ENCODE measurements around the gene SLC37A1.

SLC37A1 gene

GRCh38 chr21:42521384-42521783, 7.7 kb downstream of the SLC37A1 start:
- Histone ChIP-seq H3K9me3 (ENCODE audit: insufficient read depth, low read length) (no peaks in the 10 kb centered on the region), H4K20me1 (ENCODE audit: low read depth, low read length) (no peaks in the 10 kb centered on the region), H3K4me2 (ENCODE audit: low read depth, low read length, poor library complexity, severe bottlenecking) (no peak overlapping the region), H3F3A (ENCODE audit: insufficient read depth) (peaks cover 27% of the 10 kb centered on the region), H3K79me2 (ENCODE audit: insufficient read depth, low read length) (peaks cover 11% of the 10 kb centered on the region; the same call in 1 of the 2 replicates), H3K27ac (ENCODE audit: low read depth, low read length) (0 out of 2 replicates have a peak overlapping the region, but pooled peaks have one; percentile 4), H3K36me3 (ENCODE audit: low read length) (0 out of 2 replicates have a peak, but pooled peaks cover 4% of the 10 kb centered on the region), H3K4me3 (ENCODE audit: insufficient read depth, low read length, poor library complexity, severe bottlenecking) (no peak overlapping the region), H3K9me2 (replicated peaks; ENCODE audit: insufficient read depth, low read length) (no peaks in the 10 kb centered on the region), H2AFZ (ENCODE audit: low read depth, low read length, severe bottlenecking) (no peak overlapping the region), H3K27me3 (ENCODE audit: low read length) (no peaks in the 10 kb centered on the region), H3K9ac (ENCODE audit: low read length) (no peak overlapping the region)
- TF ChIP-seq EZH2phosphoT487 (conservative IDR thresholded peaks at IDR 0.05; ENCODE audit: low read length): no peak
- TF ChIP-seq, protein P1, sequence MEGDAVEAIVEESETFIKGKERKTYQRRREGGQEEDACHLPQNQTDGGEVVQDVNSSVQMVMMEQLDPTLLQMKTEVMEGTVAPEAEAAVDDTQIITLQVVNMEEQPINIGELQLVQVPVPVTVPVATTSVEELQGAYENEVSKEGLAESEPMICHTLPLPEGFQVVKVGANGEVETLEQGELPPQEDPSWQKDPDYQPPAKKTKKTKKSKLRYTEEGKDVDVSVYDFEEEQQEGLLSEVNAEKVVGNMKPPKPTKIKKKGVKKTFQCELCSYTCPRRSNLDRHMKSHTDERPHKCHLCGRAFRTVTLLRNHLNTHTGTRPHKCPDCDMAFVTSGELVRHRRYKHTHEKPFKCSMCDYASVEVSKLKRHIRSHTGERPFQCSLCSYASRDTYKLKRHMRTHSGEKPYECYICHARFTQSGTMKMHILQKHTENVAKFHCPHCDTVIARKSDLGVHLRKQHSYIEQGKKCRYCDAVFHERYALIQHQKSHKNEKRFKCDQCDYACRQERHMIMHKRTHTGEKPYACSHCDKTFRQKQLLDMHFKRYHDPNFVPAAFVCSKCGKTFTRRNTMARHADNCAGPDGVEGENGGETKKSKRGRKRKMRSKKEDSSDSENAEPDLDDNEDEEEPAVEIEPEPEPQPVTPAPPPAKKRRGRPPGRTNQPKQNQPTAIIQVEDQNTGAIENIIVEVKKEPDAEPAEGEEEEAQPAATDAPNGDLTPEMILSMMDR (IDR thresholded peaks at IDR 0.05; ENCODE audit: insufficient read depth, low read length, poor library complexity, severe bottlenecking): no peak

GRCh38 chr21:42521805-42522204, 8.2 kb downstream of the SLC37A1 start:
- Histone ChIP-seq H3K9me3 (ENCODE audit: insufficient read depth, low read length) (no peaks in the 10 kb centered on the region), H3K79me2 (ENCODE audit: insufficient read depth, low read length) (peaks cover 11% of the 10 kb centered on the region; the same call in 1 of the 2 replicates), H3F3A (ENCODE audit: insufficient read depth) (peaks cover 31% of the 10 kb centered on the region), H4K20me1 (ENCODE audit: low read depth, low read length) (no peaks in the 10 kb centered on the region), H3K9ac (ENCODE audit: low read length) (no peak overlapping the region), H3K4me2 (ENCODE audit: low read depth, low read length, poor library complexity, severe bottlenecking) (no peak overlapping the region), H3K36me3 (ENCODE audit: low read length) (0 out of 2 replicates have a peak, but pooled peaks cover 4% of the 10 kb centered on the region), H3K27ac (ENCODE audit: low read depth, low read length) (0 out of 2 replicates have a peak overlapping the region, but pooled peaks have one; percentile 4), H2AFZ (ENCODE audit: low read depth, low read length, severe bottlenecking) (no peak overlapping the region), H3K27me3 (ENCODE audit: low read length) (no peaks in the 10 kb centered on the region), H3K9me2 (replicated peaks; ENCODE audit: insufficient read depth, low read length) (no peaks in the 10 kb centered on the region), H3K4me3 (ENCODE audit: insufficient read depth, low read length, poor library complexity, severe bottlenecking) (no peak overlapping the region)
- TF ChIP-seq, protein P1 (IDR thresholded peaks at IDR 0.05; ENCODE audit: insufficient read depth, low read length, poor library complexity, severe bottlenecking): no peak

- no peak overlapping the region for H3K4me2 ChIP-seq (ENCODE audit: low read depth, low read length, poor library complexity, severe bottlenecking)
- H3K4me3 ChIP-seq (ENCODE audit: insufficient read depth, low read length, poor library complexity, severe bottlenecking): no peak overlapping the region
- H3F3A ChIP-seq (ENCODE audit: insufficient read depth): peaks cover 35% of the 10 kb centered on the region
- no peaks in the 10 kb centered on the region for H3K9me2 ChIP-seq (replicated peaks; ENCODE audit: insufficient read depth, low read length)
- H3K9ac ChIP-seq (ENCODE audit: low read length): no peak overlapping the region
- no peak for TF ChIP-seq EZH2phosphoT487 (conservative IDR thresholded peaks at IDR 0.05; ENCODE audit: low read length)
- TF ChIP-seq, protein P1 (IDR thresholded peaks at IDR 0.05; ENCODE audit: insufficient read depth, low read length, poor library complexity, severe bottlenecking): no peak
- no peaks in the 10 kb centered on the region for H4K20me1 ChIP-seq (ENCODE audit: low read depth, low read length)
- H3K79me2 ChIP-seq (ENCODE audit: insufficient read depth, low read length): peaks cover 11% of the 10 kb centered on the region; the same call in 1 of the 2 replicates
- no peaks in the 10 kb centered on the region for H3K27me3 ChIP-seq (ENCODE audit: low read length)
- H3K27ac ChIP-seq (ENCODE audit: low read depth, low read length): no peak overlapping the region
- no peak overlapping the region for H2AFZ ChIP-seq (ENCODE audit: low read depth, low read length, severe bottlenecking)
- H3K36me3 ChIP-seq (ENCODE audit: low read length): 0 out of 2 replicates have a peak, but pooled peaks cover 4% of the 10 kb centered on the region
- H3K9me3 ChIP-seq (ENCODE audit: insufficient read depth, low read length): no peaks in the 10 kb centered on the region
Measured at GRCh38 chr21:42522271-42522670, 8.6 kb downstream of the SLC37A1 start.
